ENCODE measurements around the gene UCHL5. TPM values are rescaled to one million over a fixed set of nuclear protein-coding genes. Genes with fewer than 3 reads are reported as not detected.
A peak's percentile ranks its signal among the peaks of the same experiment; 100 is the strongest.

The UCHL5 gene
- total RNA-seq, 2 donors from 2014 or later: 7.6 to 47.5 TPM

GRCh38 chr1:192978195-192978710, 80.9 kb downstream of the UCHL5 start:
- 63 to 87% methylated on average over 8 of the region's 8 CpGs for WGBS, 2 donors
- intact Hi-C loops (cut with DNase I): no loop called here
- H3K9me3 ChIP-seq: no peaks in the 10 kb centered on the region
- H3K36me3 ChIP-seq (replicated peaks in 1 of 2; ENCODE audit: insufficient read depth in 1 of 2, low read depth in 2 of 2): no peaks in the 10 kb centered on the region
- H3K4me1 ChIP-seq: peaks cover 12% of the 10 kb centered on the region
- no peak overlapping the region for H3K27ac ChIP-seq
- H3K27me3 ChIP-seq: no peaks in the 10 kb centered on the region
- ATAC-seq: no peak
- TF ChIP-seq CTCF (IDR thresholded peaks at IDR 0.05) (no peak), POLR2A (IDR thresholded peaks at IDR 0.05) (no peak)
- no peak for DNase-seq
- H3K4me3 ChIP-seq: no peak overlapping the region

- WGBS, 2 donors: 53 to 70% methylated on average over 8 of the region's 8 CpGs
- no peak for ATAC-seq
Observed at GRCh38 chr1:192977089-192977706, 82.0 kb downstream of the UCHL5 start.

GRCh38 chr1:192976576-192976975, 82.6 kb downstream of the UCHL5 start:
- ATAC-seq (no peak), DNase-seq (no peak)
- no peaks in the 10 kb centered on the region for H3K9me3 ChIP-seq
- no peaks in the 10 kb centered on the region for H3K27me3 ChIP-seq
- TF ChIP-seq CTCF (IDR thresholded peaks at IDR 0.05): no peak
- TF ChIP-seq POLR2A (IDR thresholded peaks at IDR 0.05): no peak
- H3K27ac ChIP-seq: no peak overlapping the region
- intact Hi-C loops (cut with DNase I): no loop called here
- no peaks in the 10 kb centered on the region for H3K36me3 ChIP-seq (replicated peaks in 1 of 2; ENCODE audit: insufficient read depth in 1 of 2, low read depth in 2 of 2)
- 8 to 25% methylated on average over 2 of the region's 2 CpGs for WGBS, 2 donors
- peaks cover 12% of the 10 kb centered on the region for H3K4me1 ChIP-seq
- H3K4me3 ChIP-seq: no peak overlapping the region

More at GRCh38 chr1:192977089-192977706, 82.0 kb downstream of the UCHL5 start:
- H3K27me3 ChIP-seq: no peaks in the 10 kb centered on the region
- H3K4me3 ChIP-seq: no peak overlapping the region
- peaks cover 12% of the 10 kb centered on the region for H3K4me1 ChIP-seq
- H3K36me3 ChIP-seq (replicated peaks in 1 of 2; ENCODE audit: insufficient read depth in 1 of 2, low read depth in 2 of 2): no peaks in the 10 kb centered on the region
- H3K9me3 ChIP-seq: no peaks in the 10 kb centered on the region
- no peak overlapping the region for H3K27ac ChIP-seq
- no peak for TF ChIP-seq CTCF (IDR thresholded peaks at IDR 0.05)
- no peak for TF ChIP-seq POLR2A (IDR thresholded peaks at IDR 0.05)
- intact Hi-C loops (cut with DNase I): no loop called here
- DNase-seq: no peak

GRCh38 chr1:192974701-192975100, 84.5 kb downstream of the UCHL5 start:
- TF ChIP-seq CTCF (IDR thresholded peaks at IDR 0.05) (no peak), POLR2A (IDR thresholded peaks at IDR 0.05) (no peak)
- DNase-seq (no peak), ATAC-seq (peak; percentile 81)
- Histone ChIP-seq H3K27me3 (no peaks in the 10 kb centered on the region), H3K4me3 (no peak overlapping the region), H3K4me1 (peaks cover 12% of the 10 kb centered on the region), H3K9me3 (no peaks in the 10 kb centered on the region), H3K27ac (no peak overlapping the region), H3K36me3 (replicated peaks in 1 of 2; ENCODE audit: insufficient read depth in 1 of 2, low read depth in 2 of 2) (no peaks in the 10 kb centered on the region)
- intact Hi-C loops (cut with DNase I): no loop called here

- DNase-seq (no peak), ATAC-seq (no peak)
- TF ChIP-seq POLR2A (IDR thresholded peaks at IDR 0.05) (no peak), CTCF (IDR thresholded peaks at IDR 0.05) (no peak)
- no peaks in the 10 kb centered on the region for H3K9me3 ChIP-seq
- H3K27ac ChIP-seq: no peak overlapping the region
- 90 to 92% methylated on average over 2 of the region's 2 CpGs for WGBS, 2 donors
- H3K27me3 ChIP-seq: no peaks in the 10 kb centered on the region
- intact Hi-C loops (cut with DNase I): no loop called here
- no peaks in the 10 kb centered on the region for H3K36me3 ChIP-seq (replicated peaks in 1 of 2; ENCODE audit: insufficient read depth in 1 of 2, low read depth in 2 of 2)
- peaks cover 12% of the 10 kb centered on the region for H3K4me1 ChIP-seq
- H3K4me3 ChIP-seq: no peak overlapping the region
Observed at GRCh38 chr1:192973988-192974387, 85.2 kb downstream of the UCHL5 start.
